SK-N-SH treated with all-trans-retinoic acid at 6 μM for 48 hours (cell line): ENCODE measurements around the gene GPBP1L1.

Source experiments
- ARNTL ChIP-seq: fragments of 450-650 bp; formaldehyde crosslinking; IDR thresholded peaks from 2 replicates; pipeline ENCODE4 v1.5.0; 2020; ENCODE audit warnings: low read depth, mild to moderate bottlenecking, moderate library complexity, borderline replicate concordance
- BACH2 ChIP-seq: fragments of 250-450 bp; sonication (Bioruptor Pico); IDR thresholded peaks from 2 replicates; pipeline ENCODE4 v1.9.0; 2021; ENCODE audit warnings: mild to moderate bottlenecking, borderline replicate concordance
- ISL1 ChIP-seq: fragments of 250-450 bp; sonication (Bioruptor Pico); IDR thresholded peaks from 2 replicates; pipeline ENCODE4 v2.1.2; 2022; ENCODE audit warnings: mild to moderate bottlenecking, moderate library complexity
- OSR1 ChIP-seq: fragments of 250-450 bp; sonication (Bioruptor Pico); IDR thresholded peaks from 2 replicates; pipeline ENCODE4 v1.8.0; 2022; ENCODE audit warnings: moderate library complexity, mild to moderate bottlenecking, inconsistent platforms
- TCF4 ChIP-seq: fragments of 250-450 bp; sonication (Bioruptor Pico); IDR thresholded peaks from 2 replicates; pipeline ENCODE4 v1.8.0; 2021; ENCODE audit warnings: mild to moderate bottlenecking, moderate library complexity, borderline replicate concordance
- TOX ChIP-seq: fragments of 250-450 bp; sonication (Bioruptor Pico); IDR thresholded peaks from 2 replicates; pipeline ENCODE4 v1.8.0; 2021; ENCODE audit warnings: mild to moderate bottlenecking, moderate library complexity, borderline replicate concordance
- ZFP3 ChIP-seq: fragments of 250-450 bp; sonication (Bioruptor Pico); IDR thresholded peaks from 2 replicates; pipeline ENCODE4 v1.5.0; 2020; ENCODE audit warnings: mild to moderate bottlenecking, moderate library complexity
- ZNF8 ChIP-seq: fragments of 450-650 bp; formaldehyde crosslinking; IDR thresholded peaks from 2 replicates; pipeline ENCODE4 v1.5.0; 2020; ENCODE audit warnings: mild to moderate bottlenecking, moderate library complexity
- TF ChIP-seq, protein P1 (sequence below): fragments of 250-450 bp; sonication (Bioruptor Pico); IDR thresholded peaks from 2 replicates; pipeline ENCODE4 v1.8.0; 2020; ENCODE audit warnings: mild to moderate bottlenecking, moderate library complexity, borderline replicate concordance

DNA sequence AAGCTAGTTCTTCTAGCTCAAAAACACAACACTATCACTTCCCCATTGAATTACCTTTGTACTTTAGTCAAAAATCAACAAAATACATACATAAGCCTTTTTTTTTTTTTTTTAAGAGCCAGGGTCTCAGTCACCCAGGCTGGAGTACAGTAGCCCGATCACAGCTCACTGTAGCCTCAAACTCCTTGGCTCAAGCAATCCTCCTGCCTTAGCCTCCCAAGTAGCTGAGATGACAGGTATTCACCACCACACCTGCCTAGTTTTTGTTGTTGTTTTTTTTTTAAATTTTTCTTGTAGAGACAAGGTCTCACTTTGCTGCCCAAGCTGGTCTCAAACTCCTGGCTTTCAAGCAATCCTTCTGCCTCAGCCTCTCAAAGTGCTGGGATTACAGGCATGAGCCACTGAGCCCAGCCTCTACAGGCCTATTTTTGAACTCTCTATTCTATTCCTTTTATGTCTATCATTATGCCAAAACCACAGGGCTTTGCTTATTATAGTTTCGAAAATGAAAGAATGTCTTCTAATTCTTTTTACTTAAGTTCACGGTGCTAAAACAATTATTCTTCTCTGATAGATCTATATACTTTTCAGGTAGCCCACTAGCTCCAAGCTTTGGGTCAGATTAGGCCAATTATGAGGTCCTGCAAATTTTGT is 29.6 kb downstream of the GPBP1L1 start:
- TF ChIP-seq TOX (CRISPR knock-in tag) (no peak), ISL1 (no peak), ZFP3 (no peak), TCF4 (no peak), ARNTL (CRISPR knock-in tag) (no peak), BACH2 (CRISPR knock-in tag) (no peak), ZNF8 (CRISPR knock-in tag) (no peak), OSR1 (CRISPR knock-in tag) (no peak)
- TF ChIP-seq, protein P1, sequence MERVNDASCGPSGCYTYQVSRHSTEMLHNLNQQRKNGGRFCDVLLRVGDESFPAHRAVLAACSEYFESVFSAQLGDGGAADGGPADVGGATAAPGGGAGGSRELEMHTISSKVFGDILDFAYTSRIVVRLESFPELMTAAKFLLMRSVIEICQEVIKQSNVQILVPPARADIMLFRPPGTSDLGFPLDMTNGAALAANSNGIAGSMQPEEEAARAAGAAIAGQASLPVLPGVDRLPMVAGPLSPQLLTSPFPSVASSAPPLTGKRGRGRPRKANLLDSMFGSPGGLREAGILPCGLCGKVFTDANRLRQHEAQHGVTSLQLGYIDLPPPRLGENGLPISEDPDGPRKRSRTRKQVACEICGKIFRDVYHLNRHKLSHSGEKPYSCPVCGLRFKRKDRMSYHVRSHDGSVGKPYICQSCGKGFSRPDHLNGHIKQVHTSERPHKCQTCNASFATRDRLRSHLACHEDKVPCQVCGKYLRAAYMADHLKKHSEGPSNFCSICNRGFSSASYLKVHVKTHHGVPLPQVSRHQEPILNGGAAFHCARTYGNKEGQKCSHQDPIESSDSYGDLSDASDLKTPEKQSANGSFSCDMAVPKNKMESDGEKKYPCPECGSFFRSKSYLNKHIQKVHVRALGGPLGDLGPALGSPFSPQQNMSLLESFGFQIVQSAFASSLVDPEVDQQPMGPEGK (CRISPR knock-in tag), result no peak
